GM21825 (cell line): ENCODE data around the gene LMNTD2.
A peak's percentile ranks its signal among the peaks of the same experiment; 100 is the strongest.

Experiments used
- ATAC-seq: cut with Tn5 transposase; IDR thresholded peaks from one replicate; pipeline ENCODE4 v1.9.1; 2021; ENCODE audit warnings: mild to moderate bottlenecking, moderate library complexity; ENCODE audit not compliant: unreplicated experiment

Gene LMNTD2

GRCh38 chr11:535519-536454 lies 24.8 kb downstream of the LMNTD2 start, which contains the start of gene HRAS:
HRAS (minus strand) TSS chr11:535576.
- ATAC-seq, result peak; percentile 68

- no peak for ATAC-seq
Observed at GRCh38 chr11:535210-535518, 25.4 kb downstream of the LMNTD2 start.

GRCh38 chr11:534396-535209 lies 25.9 kb downstream of the LMNTD2 start:
- ATAC-seq, result peak; percentile 1

GRCh38 chr11:533586-534395 lies 26.7 kb downstream of the LMNTD2 start:
- ATAC-seq, result no peak

- ATAC-seq, result no peak
Observed at GRCh38 chr11:532986-533585, 27.5 kb downstream of the LMNTD2 start.

GRCh38 chr11:532527-532985 lies 28.0 kb downstream of the LMNTD2 start:
- no peak for ATAC-seq

- no peak for ATAC-seq
Observed at GRCh38 chr11:531919-532526, 28.5 kb downstream of the LMNTD2 start.

- no peak for ATAC-seq
Observed at GRCh38 chr11:530960-531831, 29.3 kb downstream of the LMNTD2 start.

- no peak for ATAC-seq
Observed at GRCh38 chr11:529728-530411, 30.7 kb downstream of the LMNTD2 start.

- no peak for ATAC-seq
Observed at GRCh38 chr11:528815-529727, 31.5 kb downstream of the LMNTD2 start.

- no peak for ATAC-seq
Observed at GRCh38 chr11:528166-528814, 32.2 kb downstream of the LMNTD2 start.

GRCh38 chr11:526192-526591 lies 34.3 kb downstream of the LMNTD2 start:
- ATAC-seq, result no peak

GRCh38 chr11:521177-521688 lies 39.3 kb downstream of the LMNTD2 start:
- ATAC-seq, result no peak

GRCh38 chr11:520428-521176 lies 39.9 kb downstream of the LMNTD2 start:
- no peak for ATAC-seq

GRCh38 chr11:518463-519202 lies 41.9 kb downstream of the LMNTD2 start:
- peak; percentile 84 for ATAC-seq
